ENCODE results near the gene TBCK.
"Not testable (repeated sequence)": the region's sequence is repeated elsewhere in the genome, so short reads cannot be mapped to it uniquely, and the experiment has no call there.

The TBCK gene

DNA sequence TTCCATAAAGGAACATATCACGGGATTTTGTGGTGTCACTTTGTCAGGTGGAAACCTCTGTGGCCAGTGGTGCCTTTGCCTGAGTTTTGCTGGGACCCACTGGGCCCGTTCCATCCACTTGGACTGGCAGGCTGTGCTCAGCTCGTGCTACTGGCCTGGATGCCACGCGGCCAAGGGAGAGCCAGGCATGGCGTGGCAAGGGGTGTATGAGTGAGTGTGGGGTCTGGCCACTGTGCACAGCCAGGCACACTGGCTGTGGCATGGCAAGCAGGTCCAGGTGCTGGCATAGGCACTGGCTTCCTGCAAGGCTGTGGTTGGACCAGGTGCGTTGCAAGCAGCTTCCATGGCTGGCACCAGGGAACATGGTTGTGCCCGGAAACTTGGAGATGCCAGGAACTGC is 60.8 kb downstream of the TBCK start:
- TF ChIP-seq POLR2AphosphoS5 (IDR thresholded peaks at IDR 0.05; ENCODE audit: low read depth, low read length) (no peak), POLR2A (IDR thresholded peaks at IDR 0.05; ENCODE audit: low read depth, low read length) (no peak), TAF1 (IDR thresholded peaks at IDR 0.05; ENCODE audit: borderline replicate concordance, low read depth, low read length) (no peak)
- FAIRE-seq (no peak), DNase-seq (ENCODE audit: insufficient read length) (no peak)

GRCh38 chr4:106253364-106254129 is 62.5 kb downstream of the TBCK start:
- FAIRE-seq = no peak
- TF ChIP-seq POLR2A (IDR thresholded peaks at IDR 0.05; ENCODE audit: low read depth, low read length) (no peak), TAF1 (IDR thresholded peaks at IDR 0.05; ENCODE audit: borderline replicate concordance, low read depth, low read length) (no peak), POLR2AphosphoS5 (IDR thresholded peaks at IDR 0.05; ENCODE audit: low read depth, low read length) (no peak)

DNA sequence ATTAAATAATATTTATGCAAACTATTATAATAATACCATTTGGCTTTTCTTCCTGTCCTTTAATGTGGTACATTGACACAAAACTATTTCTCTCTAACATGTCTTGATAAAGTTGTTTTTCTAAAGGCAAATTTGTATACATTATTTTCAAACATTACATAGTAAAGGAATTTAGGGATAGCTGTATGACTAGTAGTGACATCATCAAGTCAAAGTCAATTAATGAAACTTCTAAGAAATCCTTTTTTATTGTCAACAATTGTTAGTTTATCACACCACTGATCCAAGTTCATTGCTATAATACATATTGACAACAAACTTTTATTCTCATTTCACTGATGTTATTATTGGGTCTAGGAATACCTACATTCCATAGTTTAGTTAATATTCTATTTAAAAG is 68.4 kb downstream of the TBCK start:
- FAIRE-seq = no peak
- TF ChIP-seq TAF1 (IDR thresholded peaks at IDR 0.05; ENCODE audit: borderline replicate concordance, low read depth, low read length) (no peak), POLR2AphosphoS5 (IDR thresholded peaks at IDR 0.05; ENCODE audit: low read depth, low read length) (no peak), POLR2A (IDR thresholded peaks at IDR 0.05; ENCODE audit: low read depth, low read length) (no peak)
- no peak for DNase-seq (ENCODE audit: insufficient read length)

More at GRCh38 chr4:106253364-106254129, 62.5 kb downstream of the TBCK start:
- DNase-seq (ENCODE audit: insufficient read length) = no peak

DNA sequence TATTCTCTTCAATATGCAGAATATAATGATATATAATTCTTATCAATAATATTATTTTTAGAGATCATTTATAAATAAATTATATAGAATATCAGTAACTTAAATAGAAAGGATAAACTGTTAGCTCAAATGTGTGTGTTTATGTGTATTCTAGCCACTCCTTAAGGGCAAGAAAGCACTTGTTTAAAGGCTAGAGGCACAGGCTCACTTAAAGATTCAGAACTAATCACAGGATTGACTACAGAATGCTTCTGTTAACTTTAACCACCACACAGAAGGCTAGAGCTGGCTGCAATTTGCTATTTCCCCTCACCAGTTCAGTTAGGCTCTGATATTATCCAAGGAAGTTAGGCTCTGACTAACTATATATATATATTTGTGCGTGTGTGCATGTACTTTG is 69.6 kb downstream of the TBCK start:
- FAIRE-seq (no peak), DNase-seq (ENCODE audit: insufficient read length) (no peak)
- no peak for TF ChIP-seq TAF1 (IDR thresholded peaks at IDR 0.05; ENCODE audit: borderline replicate concordance, low read depth, low read length)
- no peak for TF ChIP-seq POLR2AphosphoS5 (IDR thresholded peaks at IDR 0.05; ENCODE audit: low read depth, low read length)
- no peak for TF ChIP-seq POLR2A (IDR thresholded peaks at IDR 0.05; ENCODE audit: low read depth, low read length)

DNA sequence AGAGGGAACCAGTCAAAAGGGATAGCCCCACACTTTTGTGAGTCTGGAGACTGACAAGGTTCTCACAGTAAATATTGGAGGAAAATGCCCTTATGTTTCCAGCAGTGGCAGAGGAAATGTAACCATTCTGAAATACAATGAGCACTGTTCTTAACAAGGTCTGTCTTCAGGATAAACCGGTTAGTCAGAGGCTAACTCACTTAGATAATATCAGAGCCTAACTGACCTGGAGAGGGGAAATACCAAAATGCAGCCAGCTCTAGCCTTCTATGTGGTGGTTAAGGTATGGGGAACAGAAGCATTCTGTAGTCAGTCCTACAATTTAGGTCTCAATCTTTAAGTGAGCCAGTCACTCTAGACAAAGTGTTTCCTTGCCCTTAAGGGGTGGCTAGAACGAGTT is 70.8 kb downstream of the TBCK start:
- TF ChIP-seq TAF1 (IDR thresholded peaks at IDR 0.05; ENCODE audit: borderline replicate concordance, low read depth, low read length) (no peak), POLR2A (IDR thresholded peaks at IDR 0.05; ENCODE audit: low read depth, low read length) (no peak), POLR2AphosphoS5 (IDR thresholded peaks at IDR 0.05; ENCODE audit: low read depth, low read length) (no peak)
- DNase-seq (ENCODE audit: insufficient read length) (no peak), FAIRE-seq (no peak)

GRCh38 chr4:106240699-106241098 is 75.3 kb downstream of the TBCK start:
- no peak for FAIRE-seq
- TF ChIP-seq POLR2A (IDR thresholded peaks at IDR 0.05; ENCODE audit: low read depth, low read length) = no peak
- TF ChIP-seq POLR2AphosphoS5 (IDR thresholded peaks at IDR 0.05; ENCODE audit: low read depth, low read length) = no peak
- no peak for TF ChIP-seq TAF1 (IDR thresholded peaks at IDR 0.05; ENCODE audit: borderline replicate concordance, low read depth, low read length)

GRCh38 chr4:106238820-106239420 is 77.1 kb downstream of the TBCK start:
- no peak for TF ChIP-seq POLR2AphosphoS5 (IDR thresholded peaks at IDR 0.05; ENCODE audit: low read depth, low read length)
- TF ChIP-seq TAF1 (IDR thresholded peaks at IDR 0.05; ENCODE audit: borderline replicate concordance, low read depth, low read length) = no peak
- no peak for TF ChIP-seq POLR2A (IDR thresholded peaks at IDR 0.05; ENCODE audit: low read depth, low read length)
- no peak for FAIRE-seq
- no peak for DNase-seq (ENCODE audit: insufficient read length)

More at GRCh38 chr4:106240699-106241098, 75.3 kb downstream of the TBCK start:
- DNase-seq (ENCODE audit: insufficient read length) = no peak

- TF ChIP-seq POLR2A (IDR thresholded peaks at IDR 0.05; ENCODE audit: low read depth, low read length) (no peak), TAF1 (IDR thresholded peaks at IDR 0.05; ENCODE audit: borderline replicate concordance, low read depth, low read length) (no peak), POLR2AphosphoS5 (IDR thresholded peaks at IDR 0.05; ENCODE audit: low read depth, low read length) (no peak)
- DNase-seq (ENCODE audit: insufficient read length) (no peak), FAIRE-seq (no peak)
Measured at GRCh38 chr4:106231931-106232330, 84.1 kb downstream of the TBCK start.

GRCh38 chr4:106222548-106222947 is 93.5 kb downstream of the TBCK start:
- no peak for FAIRE-seq
- TF ChIP-seq TAF1 (IDR thresholded peaks at IDR 0.05; ENCODE audit: borderline replicate concordance, low read depth, low read length) (no peak), POLR2A (IDR thresholded peaks at IDR 0.05; ENCODE audit: low read depth, low read length) (no peak), POLR2AphosphoS5 (IDR thresholded peaks at IDR 0.05; ENCODE audit: low read depth, low read length) (no peak)
- no peak for DNase-seq (ENCODE audit: insufficient read length)

- DNase-seq (ENCODE audit: insufficient read length); FAIRE-seq: not testable (repeated sequence)
Measured at GRCh38 chr4:106213291-106213690, 102.7 kb downstream of the TBCK start.

DNA sequence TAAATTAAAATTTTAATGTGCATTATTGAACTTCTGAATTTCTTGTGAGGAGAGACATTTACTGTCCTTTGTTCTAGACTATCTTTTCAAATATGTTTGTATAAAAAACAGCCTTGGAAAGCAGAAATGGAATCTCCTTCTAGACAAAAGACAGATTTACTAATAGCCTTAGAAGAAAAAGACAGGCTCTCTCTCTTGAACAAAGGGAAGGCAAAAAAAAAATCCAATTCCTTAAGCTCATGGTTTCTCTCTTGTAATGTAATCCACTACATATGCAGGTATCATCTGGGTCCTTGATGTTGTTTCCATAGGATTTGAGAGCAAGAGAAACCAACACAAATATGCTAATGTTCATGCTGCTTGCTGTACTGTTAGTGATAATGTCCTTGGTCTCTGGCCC is 106.0 kb downstream of the TBCK start:
- TF ChIP-seq POLR2AphosphoS5 (IDR thresholded peaks at IDR 0.05; ENCODE audit: low read depth, low read length) = no peak
- no peak for TF ChIP-seq POLR2A (IDR thresholded peaks at IDR 0.05; ENCODE audit: low read depth, low read length)
- TF ChIP-seq TAF1 (IDR thresholded peaks at IDR 0.05; ENCODE audit: borderline replicate concordance, low read depth, low read length) = no peak
- no peak for FAIRE-seq
- DNase-seq (ENCODE audit: insufficient read length) = no peak
